Psoas muscle (tissue), 8 donors: ENCODE data around the gene TTC1. TPM values are rescaled to one million over a fixed set of nuclear protein-coding genes. Genes with fewer than 3 reads are reported as not detected.

Source experiments
- ATAC-seq, 4 donors: fragments of 200-7000 bp; cut with Tn5 transposase; one replicate each; pipeline ENCODE4 v1.9.1; 2020; ENCODE audit warnings: moderate library complexity in 3 of 4, mild to moderate bottlenecking in 2 of 4
- DNase-seq, 2 donors: peaks; one replicate each; pipeline ENCODE4 v3.0.0-alpha.2; 2020
- H3K27ac ChIP-seq: fragments of 200-600 bp; one replicate; pipeline ENCODE4 v1.8.0; 2022
- H3K27me3 ChIP-seq, 3 donors: fragments of 200-600 bp in 1 of 3; one replicate each; pipeline versions ENCODE4 v1.6.1 to v1.8.0; 2013 to 2022; ENCODE audit warnings: low read length in 2 of 3, mild to moderate bottlenecking in 2 of 3, moderate library complexity in 1 of 3; ENCODE audit not compliant: insufficient read depth in 3 of 3
- H3K36me3 ChIP-seq, 2 donors: fragments of 200-600 bp in 1 of 2; one replicate each; pipeline versions ENCODE4 v1.6.1 to v1.8.0; 2013 to 2022; ENCODE audit warnings: low read depth in 1 of 2, mild to moderate bottlenecking in 1 of 2, moderate library complexity in 1 of 2; ENCODE audit not compliant: insufficient read depth in 1 of 2
- H3K4me1 ChIP-seq: fragments of 200-600 bp; one replicate; pipeline ENCODE4 v1.8.0; 2022
- H3K4me3 ChIP-seq: fragments of 200-600 bp; one replicate; pipeline ENCODE4 v1.8.0; 2022; ENCODE audit warnings: mild to moderate bottlenecking
- H3K9me3 ChIP-seq: fragments of 200-600 bp; one replicate; pipeline ENCODE4 v1.8.0; 2022
- WGBS, 3 donors: extraction: QIAGEN DNeasy Blood & Tissue Kit; methylation state at CpG; one replicate each; pipeline versions ENCODE4 v1.1.6 to v1.1.7; 2013; 5-methylcytosine and 5-hydroxymethylcytosine counted together
- intact Hi-C, 2 donors: fragments of 100-400 bp; cut with DNase I; formaldehyde crosslinking; loops; one replicate each; pipeline versions ENCODE4 v1.11.0 to v1.14.2; 2022
- polyA plus RNA-seq, 3 donors: library from polyadenylated mRNA; stranded (reverse); fragments of 200-250 nt; gene quantifications; one replicate each; pipeline ENCODE4 v1.2.3, GENCODE V29; 2013
- total RNA-seq, 4 donors: library from RNA; stranded (reverse); fragmentation: NEBNext Ultra II Directional in 2 of 4; extraction: Animal tissue kit (Norgen Biotek cat#: 25700) in 2 of 4; gene quantifications; one replicate each; pipeline versions ENCODE4 v1.2.1 to v1.2.4, GENCODE V29; 2021 to 2023
- TF ChIP-seq, protein P1 (sequence below): fragments of 200-600 bp; IDR thresholded peaks from one replicate; pipeline ENCODE4 v1.8.0; 2022; ENCODE audit warnings: antibody characterized with exemption
- donor health status: healthy with polysubstance abuse.
- donor health status: DM: no; HTN: no; CAD: no; lungs with moderate emphysema.
- donor health status: Bipolar disorder and iron deficiency.
- donor health status: healthy.
- donor health status: DM: yes; HTN: yes; CAD: no.
- donor health status: DM: no; HTN: no; CAD: no.
- donor health status: DM: no; HTN: no; CAD: no.
- donor health status: DM: yes; HTN: yes; CAD: no.

Gene TTC1
- total and polyA plus RNA-seq, 7 donors, result 55.2 to 181 (median 64.3) TPM

DNA sequence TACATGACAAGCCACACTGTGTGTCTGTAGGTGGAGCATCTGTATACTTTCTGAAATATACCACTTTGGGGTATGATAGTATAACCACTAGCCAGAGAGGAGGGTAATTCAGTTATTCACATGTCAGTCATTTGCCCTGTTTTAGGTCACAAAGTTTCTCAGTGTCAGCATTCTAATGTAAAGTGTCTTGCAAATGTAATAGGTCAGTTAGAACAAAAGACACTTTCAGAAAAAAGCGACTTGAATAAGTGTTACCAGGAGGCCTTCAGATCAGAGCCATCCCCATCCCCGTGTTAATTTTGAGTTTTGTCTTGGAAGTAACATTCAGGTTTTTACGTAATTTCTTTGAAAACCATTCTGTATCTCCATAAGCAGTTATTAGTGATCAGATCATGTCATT lies 33.7 kb downstream of the TTC1 start:
- no peaks in the 10 kb centered on the region for H3K9me3 ChIP-seq
- TF ChIP-seq, protein P1, sequence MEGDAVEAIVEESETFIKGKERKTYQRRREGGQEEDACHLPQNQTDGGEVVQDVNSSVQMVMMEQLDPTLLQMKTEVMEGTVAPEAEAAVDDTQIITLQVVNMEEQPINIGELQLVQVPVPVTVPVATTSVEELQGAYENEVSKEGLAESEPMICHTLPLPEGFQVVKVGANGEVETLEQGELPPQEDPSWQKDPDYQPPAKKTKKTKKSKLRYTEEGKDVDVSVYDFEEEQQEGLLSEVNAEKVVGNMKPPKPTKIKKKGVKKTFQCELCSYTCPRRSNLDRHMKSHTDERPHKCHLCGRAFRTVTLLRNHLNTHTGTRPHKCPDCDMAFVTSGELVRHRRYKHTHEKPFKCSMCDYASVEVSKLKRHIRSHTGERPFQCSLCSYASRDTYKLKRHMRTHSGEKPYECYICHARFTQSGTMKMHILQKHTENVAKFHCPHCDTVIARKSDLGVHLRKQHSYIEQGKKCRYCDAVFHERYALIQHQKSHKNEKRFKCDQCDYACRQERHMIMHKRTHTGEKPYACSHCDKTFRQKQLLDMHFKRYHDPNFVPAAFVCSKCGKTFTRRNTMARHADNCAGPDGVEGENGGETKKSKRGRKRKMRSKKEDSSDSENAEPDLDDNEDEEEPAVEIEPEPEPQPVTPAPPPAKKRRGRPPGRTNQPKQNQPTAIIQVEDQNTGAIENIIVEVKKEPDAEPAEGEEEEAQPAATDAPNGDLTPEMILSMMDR, result no peak
- H3K4me3 ChIP-seq, result no peak overlapping the region
- DNase-seq (no peak), ATAC-seq (no peak)
- intact Hi-C loops, result loop anchor here in 1 of 2 donors (5.0 kb wide), 1 partner anchor 365 kb away; no protein-coding TSS in a partner anchor
- H3K27ac ChIP-seq, result no peak overlapping the region
- WGBS, 3 donors, result 74 to 83% (median 77%) methylated on average over 3 of the region's 3 CpGs
- no peaks in the 10 kb centered on the region for H3K4me1 ChIP-seq
- H3K36me3 ChIP-seq, result peaks cover 2 to 73% of the 10 kb centered on the region in 2 donors
- no peaks in the 10 kb centered on the region for H3K27me3 ChIP-seq

DNA sequence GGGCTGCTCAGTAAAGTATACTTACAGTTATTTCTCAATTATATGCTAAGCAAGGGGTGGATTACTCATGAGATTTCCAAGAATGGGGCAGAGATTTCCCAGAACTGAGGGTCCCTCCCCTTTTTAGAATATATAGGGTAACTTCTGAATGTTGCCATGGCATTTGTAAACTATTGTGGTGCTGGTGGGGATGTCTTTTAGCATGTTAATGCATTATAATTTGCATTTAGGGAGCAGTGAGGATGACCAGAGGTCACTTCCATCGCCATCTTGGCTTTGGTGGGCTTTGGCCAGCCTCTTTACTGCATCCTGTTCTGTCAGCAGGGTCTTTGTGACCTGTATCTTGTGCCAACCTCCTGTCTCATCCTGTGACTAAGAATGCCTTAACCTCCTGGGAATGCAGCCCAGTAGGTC lies 35.5 kb downstream of the TTC1 start:
- 87 to 100% (median 91%) methylated on average over 1 of the region's 1 CpG for WGBS, 3 donors

DNA sequence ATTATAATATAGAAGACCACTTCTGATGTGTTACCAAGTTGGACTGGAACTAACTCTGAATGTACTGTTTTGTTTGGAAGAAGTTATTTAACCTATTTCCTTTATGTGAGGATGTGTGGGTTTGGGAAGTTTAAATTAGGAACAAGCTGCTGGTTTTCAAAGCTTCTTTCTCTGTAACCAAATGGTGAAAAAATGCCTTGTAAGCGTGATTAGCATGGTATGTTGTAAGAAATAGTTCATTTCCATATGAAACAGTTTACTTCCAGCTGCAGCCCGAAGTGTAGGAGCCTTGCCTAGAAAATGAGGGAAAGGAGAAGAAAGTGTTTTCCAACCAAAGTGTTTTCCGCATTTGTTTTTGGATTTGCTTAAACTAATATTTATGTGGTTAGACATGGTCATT lies 36.0 kb downstream of the TTC1 start:
- no peaks in the 10 kb centered on the region for H3K9me3 ChIP-seq
- intact Hi-C loops, result loop anchor here in 1 of 2 donors (5.0 kb wide), 1 partner anchor 362 kb away; no protein-coding TSS in a partner anchor
- H3K4me3 ChIP-seq, result no peak overlapping the region
- H3K36me3 ChIP-seq, result peaks cover 0 to 67% of the 10 kb centered on the region in 2 donors
- H3K27ac ChIP-seq, result no peak overlapping the region
- no peak for ATAC-seq
- TF ChIP-seq, protein P1, result no peak
- no peaks in the 10 kb centered on the region for H3K27me3 ChIP-seq
- WGBS, 3 donors, result 80 to 89% (median 83%) methylated on average over 3 of the region's 3 CpGs
- DNase-seq, result no peak
- H3K4me1 ChIP-seq, result no peaks in the 10 kb centered on the region

More for the DNA sequence above, 35.5 kb downstream of the TTC1 start:
- ATAC-seq, result no peak
- H3K27me3 ChIP-seq, result no peaks in the 10 kb centered on the region
- intact Hi-C loops, result loop anchor here in 1 of 2 donors (5.0 kb wide), 1 partner anchor 363 kb away; no protein-coding TSS in a partner anchor
- H3K36me3 ChIP-seq, result peaks cover 0 to 67% of the 10 kb centered on the region in 2 donors
- H3K9me3 ChIP-seq, result no peaks in the 10 kb centered on the region
- no peak for DNase-seq
- H3K4me3 ChIP-seq, result no peak overlapping the region
- H3K4me1 ChIP-seq, result no peaks in the 10 kb centered on the region
- no peak overlapping the region for H3K27ac ChIP-seq
- TF ChIP-seq, protein P1, result no peak

DNA sequence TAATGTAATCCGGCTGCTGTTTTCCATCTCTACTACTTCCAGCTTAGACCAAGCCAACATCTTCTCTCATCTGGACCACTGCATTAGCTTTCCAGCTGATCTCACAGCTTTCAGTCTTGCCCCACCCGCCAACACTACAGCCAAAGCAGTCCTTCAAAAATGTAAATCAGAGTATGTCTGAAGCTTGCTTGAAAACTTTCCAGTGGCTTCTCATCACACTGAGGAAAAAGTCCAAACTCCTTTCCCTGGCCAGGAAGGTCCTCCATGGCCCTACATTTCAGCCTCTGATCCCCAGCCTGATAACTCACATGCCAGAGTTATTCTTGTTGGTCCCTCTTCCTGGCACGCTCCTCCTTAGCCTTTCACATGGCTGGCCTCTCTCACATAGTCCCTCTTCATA lies 38.5 kb downstream of the TTC1 start:
- Histone ChIP-seq H3K36me3 (peaks cover 3 to 76% of the 10 kb centered on the region in 2 donors), H3K27ac (no peak overlapping the region), H3K27me3 (no peaks in the 10 kb centered on the region), H3K4me1 (no peaks in the 10 kb centered on the region), H3K9me3 (no peaks in the 10 kb centered on the region), H3K4me3 (no peak overlapping the region)
- 78 to 81% (median 81%) methylated on average over 3 of the region's 3 CpGs for WGBS, 3 donors
- TF ChIP-seq, protein P1, result no peak
- no peak for DNase-seq
- intact Hi-C loops, result no loop called here
- no peak for ATAC-seq

DNA sequence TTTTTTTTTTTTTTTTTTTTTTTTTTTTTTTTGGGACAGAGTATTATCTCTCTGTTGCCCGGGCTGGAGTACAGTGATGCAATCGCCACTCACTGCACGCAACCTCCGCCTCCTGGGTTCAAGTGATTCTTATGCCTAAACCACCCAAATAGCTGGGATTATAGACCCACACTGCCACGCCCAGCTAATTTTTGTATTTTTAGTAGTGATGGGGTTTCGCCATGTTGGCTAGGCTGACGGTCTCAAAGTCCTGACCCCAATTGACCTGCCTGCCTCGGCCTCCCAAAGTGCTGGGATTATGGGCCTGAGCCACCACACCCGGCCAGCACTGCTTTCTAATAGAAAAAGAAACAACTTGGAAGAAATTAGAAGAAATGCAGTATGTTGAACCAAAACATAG lies 39.2 kb downstream of the TTC1 start:
- H3K27me3 ChIP-seq, result no peaks in the 10 kb centered on the region
- no peak overlapping the region for H3K4me3 ChIP-seq
- peaks cover 5 to 79% of the 10 kb centered on the region in 2 donors for H3K36me3 ChIP-seq
- 84 to 87% (median 87%) methylated on average over 9 of the region's 9 CpGs for WGBS, 3 donors
- DNase-seq (peak; percentile 65 to 71), ATAC-seq (peak in 2 of 4 donors; percentile 54 to 56)
- intact Hi-C loops, result no loop called here
- TF ChIP-seq, protein P1, result no peak
- no peak overlapping the region for H3K27ac ChIP-seq
- no peaks in the 10 kb centered on the region for H3K9me3 ChIP-seq
- H3K4me1 ChIP-seq, result no peaks in the 10 kb centered on the region
